KMS-11 (cell line): Measurements from ENCODE around the gene COL4A6.

Experiments used
- H2AFZ ChIP-seq: fragments of 200-600 bp; sonication (generic); 2 replicates; pipeline ENCODE4 v1.6.1; 2016; ENCODE audit warnings: antibody characterized with exemption, mixed run types, low read depth
- H3K27ac ChIP-seq: fragments of 200-600 bp; sonication (generic); 2 replicates; pipeline ENCODE4 v1.6.1; 2016; ENCODE audit warnings: mild to moderate bottlenecking, mixed run types
- H3K27me3 ChIP-seq: fragments of 200-600 bp; sonication (generic); 2 replicates; pipeline ENCODE4 v1.6.1; 2017; ENCODE audit warnings: mild to moderate bottlenecking, low read depth, mixed run types, moderate library complexity; ENCODE audit not compliant: insufficient read depth
- H3K36me3 ChIP-seq: fragments of 200-600 bp; sonication (generic); 2 replicates; pipeline ENCODE4 v1.6.1; 2017; ENCODE audit warnings: mild to moderate bottlenecking, mixed run types; ENCODE audit not compliant: insufficient read depth
- H3K4me1 ChIP-seq: fragments of 200-600 bp; sonication (generic); 2 replicates; pipeline ENCODE4 v1.6.1; 2016; ENCODE audit warnings: mild to moderate bottlenecking, low read depth, mixed run types; ENCODE audit not compliant: poor library complexity, severe bottlenecking
- H3K4me2 ChIP-seq: fragments of 200-600 bp; sonication (generic); 2 replicates; pipeline ENCODE4 v1.7.0; 2016; ENCODE audit warnings: mild to moderate bottlenecking, mixed run types
- H3K4me3 ChIP-seq: fragments of 200-600 bp; sonication (generic); IDR thresholded peaks from 2 replicates; pipeline ENCODE4 v1.6.1; 2017; ENCODE audit warnings: low read depth, low read length, mixed read lengths; ENCODE audit not compliant: insufficient read depth
- H3K79me2 ChIP-seq: fragments of 200-600 bp; sonication (generic); 2 replicates; pipeline ENCODE4 v1.6.1; 2016; ENCODE audit warnings: low read depth, mixed run types; ENCODE audit not compliant: insufficient read depth
- H3K9ac ChIP-seq: fragments of 200-600 bp; sonication (generic); 2 replicates; pipeline ENCODE4 v1.6.1; 2016; ENCODE audit warnings: mild to moderate bottlenecking, mixed run types
- H4K20me1 ChIP-seq: fragments of 200-600 bp; sonication (generic); 2 replicates; pipeline ENCODE4 v1.6.1; 2016; ENCODE audit warnings: mild to moderate bottlenecking, mixed run types; ENCODE audit not compliant: insufficient read depth
- CTCF ChIP-seq: fragments of 200-600 bp; sonication (generic); conservative IDR thresholded peaks from 2 replicates; pipeline ENCODE4 v1.6.1; 2017; ENCODE audit warnings: low read depth, mild to moderate bottlenecking, antibody characterized with exemption, low read length, moderate library complexity, mixed read lengths

COL4A6 gene

GRCh38 chrX:108447303-108447702 is 9.1 kb upstream of the COL4A6 start:
- no peaks in the 10 kb centered on the region for H3K4me1 ChIP-seq
- no peak overlapping the region for H2AFZ ChIP-seq
- no peak for TF ChIP-seq CTCF
- no peak overlapping the region for H3K4me2 ChIP-seq
- H3K4me3 ChIP-seq, result no peak overlapping the region
- no peak overlapping the region for H3K27ac ChIP-seq
- no peaks in the 10 kb centered on the region for H3K79me2 ChIP-seq
- H4K20me1 ChIP-seq, result no peaks in the 10 kb centered on the region
- H3K27me3 ChIP-seq, result no peaks in the 10 kb centered on the region
- no peak overlapping the region for H3K9ac ChIP-seq
- no peaks in the 10 kb centered on the region for H3K36me3 ChIP-seq

- no peaks in the 10 kb centered on the region for H3K27me3 ChIP-seq
- no peak overlapping the region for H3K4me2 ChIP-seq
- no peaks in the 10 kb centered on the region for H4K20me1 ChIP-seq
- H2AFZ ChIP-seq, result no peak overlapping the region
- no peaks in the 10 kb centered on the region for H3K79me2 ChIP-seq
- TF ChIP-seq CTCF, result no peak
- H3K9ac ChIP-seq, result no peak overlapping the region
- H3K4me3 ChIP-seq, result no peak overlapping the region
- no peak overlapping the region for H3K27ac ChIP-seq
- no peaks in the 10 kb centered on the region for H3K36me3 ChIP-seq
- H3K4me1 ChIP-seq, result peaks cover 8% of the 10 kb centered on the region
Observed at GRCh38 chrX:108442901-108443464, 4.8 kb upstream of the COL4A6 start.

DNA sequence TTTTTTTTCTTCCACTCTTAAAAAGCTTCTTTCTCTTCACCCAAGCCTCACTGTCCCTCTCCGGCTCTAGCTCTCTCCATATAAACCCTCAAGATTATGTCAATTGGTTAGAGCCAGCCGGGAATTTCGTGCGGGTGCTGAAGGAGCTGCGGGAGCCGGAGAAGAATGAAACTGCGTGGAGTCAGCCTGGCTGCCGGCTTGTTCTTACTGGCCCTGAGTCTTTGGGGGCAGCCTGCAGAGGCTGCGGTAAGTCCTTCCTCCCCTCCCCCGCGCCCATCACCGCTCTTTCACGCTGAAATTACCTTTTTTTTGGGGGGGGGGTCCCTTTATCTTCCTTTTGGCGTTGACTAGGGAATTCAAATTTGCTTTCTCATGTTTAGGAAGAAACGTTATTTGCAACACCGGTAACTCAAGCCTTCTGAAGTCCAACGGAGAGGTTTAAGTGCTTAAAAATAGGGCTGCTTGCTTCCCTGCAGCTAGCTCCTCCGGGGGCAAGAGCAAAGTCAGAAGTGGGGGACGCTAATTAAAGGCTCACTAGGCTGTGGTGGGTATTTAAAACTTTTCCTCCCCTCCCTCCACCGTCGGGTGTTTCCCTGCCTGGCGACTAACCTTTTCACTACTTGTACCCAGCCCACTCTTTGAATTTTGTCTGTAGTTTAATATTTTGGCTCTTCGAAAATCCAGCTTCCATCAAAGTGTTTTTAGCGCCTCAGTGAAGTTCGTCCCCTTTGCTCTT is 1.9 kb upstream of the COL4A6 start:
- no peaks in the 10 kb centered on the region for H3K36me3 ChIP-seq
- no peaks in the 10 kb centered on the region for H3K79me2 ChIP-seq
- H3K4me1 ChIP-seq, result peaks cover 8% of the 10 kb centered on the region
- H3K27me3 ChIP-seq, result no peaks in the 10 kb centered on the region
- no peak overlapping the region for H3K4me3 ChIP-seq
- peak overlapping the region; percentile 54 for H3K4me2 ChIP-seq
- peak overlapping the region; percentile 49; the same call in 1 of the 2 replicates for H3K9ac ChIP-seq
- H4K20me1 ChIP-seq, result no peaks in the 10 kb centered on the region
- no peak overlapping the region for H3K27ac ChIP-seq
- H2AFZ ChIP-seq, result peak overlapping the region; percentile 94
- TF ChIP-seq CTCF, result no peak

DNA sequence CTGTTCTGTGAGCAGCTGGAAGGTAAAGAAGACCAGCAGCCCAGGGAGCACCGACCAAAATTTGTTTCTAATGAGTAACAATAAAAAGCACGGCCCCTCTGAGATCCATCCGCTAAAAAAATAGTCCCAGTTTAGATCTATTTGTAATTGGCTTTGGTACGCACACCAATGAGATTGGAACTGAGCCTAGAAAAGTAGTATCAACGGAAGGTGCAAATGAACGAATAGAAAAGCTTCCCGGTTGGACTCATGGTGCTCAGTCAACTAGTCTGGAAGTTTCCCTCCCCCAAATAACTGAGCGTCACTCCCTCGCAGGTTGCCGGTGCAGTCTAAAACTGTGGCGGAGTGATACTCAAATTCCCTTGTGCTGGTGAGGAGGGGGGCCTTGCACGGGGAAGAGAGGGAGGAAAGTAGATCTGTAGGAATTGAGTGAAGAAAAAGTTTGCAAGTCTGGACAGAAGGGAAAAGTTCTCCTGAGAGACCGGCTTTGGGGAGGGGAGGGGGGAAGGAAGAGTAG is 1.3 kb upstream of the COL4A6 start, which contains the start of gene COL4A5:
Gene COL4A5, plus strand, starts transcription at position 413 of the 517 bp plus-strand sequence. CDS start 288 bp downstream, outside the sequence.
- Histone ChIP-seq H4K20me1 (no peaks in the 10 kb centered on the region), H3K79me2 (no peaks in the 10 kb centered on the region), H3K27ac (no peak within 1 kb of the TSS), H3K9ac (peak within 1 kb of the TSS; percentile 49; the same call in 1 of the 2 replicates), H3K4me1 (peaks cover 8% of the 10 kb centered on the region), H3K4me3 (no peak within 1 kb of the TSS), H2AFZ (peak within 1 kb of the TSS; percentile 94), H3K36me3 (no peaks in the 10 kb centered on the region), H3K27me3 (no peaks in the 10 kb centered on the region), H3K4me2 (peak within 1 kb of the TSS; percentile 54)
- no peak for TF ChIP-seq CTCF
